Ovary (tissue), 3 donors: ENCODE measurements around the gene EXOSC10.

ENCODE experiments used
- CTCF ChIP-seq, 3 donors: fragments of 450-650 bp in 2 of 3; fragments of 200-600 bp in 1 of 3; IDR thresholded peaks; one replicate each; pipeline versions ENCODE4 v1.5.1 to v1.8.0; 2016 to 2022; ENCODE audit warnings: antibody characterized with exemption in 3 of 3, mild to moderate bottlenecking in 1 of 3
- EP300 ChIP-seq: sonication (generic); formaldehyde crosslinking; IDR thresholded peaks from one replicate; pipeline ENCODE4 v1.6.1; 2017; ENCODE audit warnings: antibody characterized with exemption
- donor health status: DM: no; HTN: no; CAD: no.

DNA sequence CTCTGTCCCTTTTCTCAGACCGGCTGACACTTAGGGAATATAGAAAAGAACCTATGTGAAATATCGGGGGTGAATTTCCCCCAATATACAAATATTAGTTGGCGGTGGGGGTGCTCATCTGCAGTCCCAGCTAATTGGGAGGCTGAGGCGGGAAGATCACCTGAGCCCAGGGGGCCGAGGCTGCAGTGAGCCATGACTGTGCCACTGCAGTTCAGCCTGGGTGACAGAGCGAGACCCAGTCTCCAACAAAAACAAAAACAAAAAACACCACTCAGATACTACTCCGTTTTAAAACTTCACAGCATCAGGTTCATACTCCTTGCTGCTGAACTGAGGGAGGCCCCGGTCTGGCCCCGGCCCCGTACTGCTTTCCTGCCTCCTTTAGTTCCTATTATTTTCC lies 5.9 kb upstream of the EXOSC10 start:
- TF ChIP-seq CTCF (IDR thresholded peaks at IDR 0.05): no peak
- no peak for TF ChIP-seq EP300
